Stimulated activated CD8-positive, alpha-beta memory T cell treated with anti-CD3 and anti-CD28 coated beads, Interleukin-12 subunit alpha, Interleukin-12 subunit beta, amount 100 ng/mL, for 24 hours (primary cell): ENCODE results near the gene PLSCR2.
"Not testable (repeated sequence)": the region's sequence is repeated elsewhere in the genome, so short reads cannot be mapped to it uniquely, and the experiment has no call there.

ENCODE experiments used
- DNase-seq: peaks from one replicate; pipeline ENCODE4 v3.0.0-alpha.2; 2020; ENCODE audit errors: extremely low read depth

PLSCR2 gene, protein sequence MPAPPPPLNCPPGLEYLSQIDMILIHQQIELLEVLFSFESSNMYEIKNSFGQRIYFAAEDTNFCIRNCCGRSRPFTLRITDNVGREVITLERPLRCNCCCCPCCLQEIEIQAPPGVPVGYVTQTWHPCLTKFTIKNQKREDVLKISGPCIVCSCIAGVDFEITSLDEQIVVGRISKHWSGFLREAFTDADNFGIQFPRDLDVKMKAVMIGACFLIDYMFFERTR

GRCh38 chr3:146469150-146470017 lies at the start of gene PLSCR2:
TSS of gene PLSCR2 (minus strand) at chr3:146469561. CDS start at chr3:146459904, 9,657 bp downstream.
- peak; percentile 11 for DNase-seq

DNA sequence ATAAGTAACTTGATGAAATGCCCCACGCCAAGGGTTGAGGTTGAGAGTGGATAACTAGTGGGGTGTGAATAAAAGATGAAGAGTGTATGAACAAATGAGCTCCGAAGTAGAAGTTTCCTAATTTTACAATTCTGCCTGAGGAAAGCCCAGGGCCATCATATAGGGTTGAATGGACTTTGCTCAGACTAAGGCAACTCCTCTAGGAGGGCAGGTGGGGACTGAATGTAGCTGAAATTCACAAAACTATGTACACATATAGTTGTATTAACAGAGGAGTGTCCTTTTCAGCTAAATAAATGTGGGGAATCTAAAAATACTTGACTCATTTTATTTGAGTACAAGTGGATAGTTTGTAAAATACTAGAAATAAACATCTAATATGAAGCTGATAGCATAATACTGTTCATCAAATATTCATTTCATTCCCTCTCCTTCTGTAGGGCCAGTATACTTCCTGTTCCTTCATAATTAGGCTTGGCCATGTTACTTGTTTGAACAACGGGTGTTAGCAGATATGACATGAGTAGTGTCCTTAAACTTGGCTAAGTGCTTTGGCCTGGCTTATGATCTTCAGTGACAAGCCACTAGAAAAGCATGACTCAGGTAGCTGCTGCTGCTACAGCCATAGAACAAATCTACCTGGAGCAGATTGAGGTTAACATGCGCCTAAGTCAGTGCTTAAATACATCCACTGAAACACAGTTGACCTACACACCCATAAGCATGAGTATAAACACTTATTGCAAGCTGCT lies 48.5 kb upstream of the PLSCR2 start:
- no peak for DNase-seq

GRCh38 chr3:146513386-146514051 lies 44.2 kb upstream of the PLSCR2 start:
- DNase-seq, result no peak

- DNase-seq, result no peak
Observed at GRCh38 chr3:146511402-146512134, 42.2 kb upstream of the PLSCR2 start.

GRCh38 chr3:146507331-146508120 lies 38.2 kb upstream of the PLSCR2 start:
- DNase-seq, result no peak

- DNase-seq, result no peak
Observed at GRCh38 chr3:146505516-146505915, 36.2 kb upstream of the PLSCR2 start.

DNA sequence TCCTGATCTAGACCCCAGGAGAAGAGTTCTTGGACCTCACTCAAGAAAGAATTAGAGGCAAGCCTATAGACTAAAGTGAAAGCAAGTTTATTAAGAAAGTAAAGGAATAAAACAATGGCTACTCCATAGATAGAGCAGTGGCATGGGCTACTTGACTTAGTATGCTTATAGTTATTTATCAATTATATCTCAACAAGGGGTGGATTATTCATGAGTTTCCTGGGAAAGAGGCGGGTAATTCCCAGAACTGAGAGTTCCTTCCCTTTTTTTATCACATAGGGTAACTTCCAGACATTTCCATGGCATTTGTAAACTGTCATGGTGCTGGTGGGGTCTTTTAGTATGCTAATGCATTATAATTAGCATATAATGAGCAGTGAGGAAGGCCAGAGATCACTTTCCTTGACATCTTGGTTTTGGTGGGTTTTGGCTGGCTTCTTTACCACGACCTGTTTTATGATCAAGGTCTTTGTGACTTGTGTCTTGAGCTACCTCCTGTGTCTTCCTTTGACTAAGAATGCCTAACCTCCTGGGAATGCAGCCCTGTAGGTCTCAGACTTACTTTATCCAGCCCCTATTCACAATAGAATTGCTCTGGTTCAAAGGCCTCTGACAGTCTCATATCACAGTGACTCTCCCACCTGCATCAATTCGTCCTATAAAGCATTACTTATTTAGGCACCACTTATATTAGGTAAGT lies 35.3 kb upstream of the PLSCR2 start:
- DNase-seq, result no peak

DNA sequence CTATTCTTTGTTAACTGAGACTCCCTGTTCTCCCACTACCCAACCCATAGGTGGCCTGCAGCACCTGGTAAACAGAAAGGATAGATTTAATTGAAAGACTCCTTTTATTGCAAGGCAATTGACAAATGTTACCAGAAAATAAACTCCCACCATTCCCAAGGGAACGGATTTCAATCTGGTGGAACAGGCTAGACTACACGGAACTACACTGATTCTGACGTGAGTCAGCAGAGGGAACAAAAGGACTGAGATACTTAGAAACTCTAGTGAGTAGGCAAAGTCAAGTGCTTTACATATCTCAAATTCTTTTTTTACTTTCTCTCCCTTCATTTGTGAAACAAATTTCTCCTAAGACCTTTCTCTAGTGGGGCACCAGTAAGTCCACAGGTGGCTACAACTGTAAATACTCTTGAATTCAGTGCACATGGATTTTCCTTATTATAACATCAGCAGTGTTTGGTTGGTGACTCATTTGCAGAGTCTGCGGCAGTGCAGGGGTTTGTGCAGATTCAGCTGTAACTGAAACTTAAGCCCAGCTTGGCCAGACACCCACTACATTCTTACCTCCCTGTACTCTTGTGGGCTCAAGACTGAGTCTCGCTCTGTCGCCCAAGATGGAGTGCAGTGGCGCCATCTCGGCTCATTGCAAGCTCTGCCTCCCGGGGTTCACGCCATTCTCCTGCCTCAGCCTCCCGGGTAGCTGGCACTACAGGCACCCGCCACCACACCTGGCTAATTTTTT lies 34.3 kb upstream of the PLSCR2 start:
- no peak for DNase-seq

- DNase-seq, result no peak
Observed at GRCh38 chr3:146502887-146503460, 33.6 kb upstream of the PLSCR2 start.

DNA sequence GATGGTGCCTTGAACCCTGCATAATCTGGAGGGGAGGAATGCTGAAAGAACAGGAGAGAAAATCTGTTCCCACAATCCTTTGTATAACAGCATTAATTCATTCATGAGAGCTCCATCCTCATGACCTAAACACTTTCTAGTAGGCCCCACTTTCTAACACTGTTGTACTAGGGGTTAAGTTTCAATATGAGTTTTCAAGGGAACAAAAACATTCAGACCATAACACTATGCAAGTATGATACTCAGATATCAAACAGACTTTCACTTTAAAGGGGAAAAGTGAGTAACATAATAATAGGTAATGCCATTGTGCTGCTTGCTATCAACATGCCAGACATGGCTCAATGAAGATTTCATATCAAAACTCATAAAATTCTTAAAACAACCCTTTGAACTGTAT lies 32.4 kb upstream of the PLSCR2 start:
- DNase-seq, result no peak

DNA sequence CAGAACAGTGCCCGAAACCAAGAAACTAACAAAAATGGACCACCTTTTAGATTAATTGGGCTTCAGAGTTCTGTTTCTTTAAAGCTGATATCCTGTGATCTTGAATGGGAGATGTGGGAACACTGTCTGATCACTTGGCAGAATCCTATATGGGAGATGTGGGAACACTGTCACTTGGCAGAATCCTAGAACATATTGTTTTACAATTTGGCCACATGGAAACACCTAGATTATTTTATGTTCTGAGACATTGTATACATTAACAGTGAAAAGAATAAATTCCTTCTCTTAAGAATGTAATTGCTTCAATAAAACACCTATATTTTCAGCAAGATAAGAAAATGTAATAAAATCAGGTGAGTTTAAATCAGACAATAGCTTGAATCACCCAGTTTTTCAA lies 30.3 kb upstream of the PLSCR2 start:
- DNase-seq, result no peak

DNA sequence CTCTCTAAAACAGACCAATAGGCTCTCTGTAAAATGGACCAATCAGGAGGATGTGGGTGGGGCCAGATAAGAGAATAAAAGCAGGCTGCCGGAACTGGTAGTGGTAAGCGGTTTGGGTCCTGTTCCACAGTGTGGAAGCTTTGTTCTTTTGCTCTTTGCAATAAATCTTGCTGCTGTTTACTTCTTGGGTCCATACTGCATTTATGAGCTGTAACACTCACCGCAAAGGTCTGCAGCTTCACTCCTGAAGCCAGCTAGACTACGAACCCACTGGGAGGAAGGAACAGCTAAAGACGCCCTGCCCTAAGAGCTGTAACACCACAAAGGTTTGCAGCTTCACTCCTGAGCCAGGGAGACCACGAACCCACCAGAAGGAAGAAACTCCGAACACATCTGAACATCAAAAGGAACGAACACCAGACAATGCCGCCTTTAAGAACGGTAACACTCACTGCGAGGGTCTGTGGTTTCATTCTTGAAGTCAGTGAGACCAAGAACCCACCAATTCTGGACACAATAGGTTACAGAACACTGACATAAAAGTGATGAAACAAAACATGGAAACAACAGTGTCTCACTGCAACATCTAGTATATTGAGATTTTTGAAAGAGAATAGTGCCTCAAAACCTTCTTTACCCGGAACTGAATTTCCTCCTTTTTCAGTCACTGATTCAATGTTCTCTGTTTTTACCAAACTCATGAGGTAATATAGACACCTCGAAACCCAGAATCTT lies 28.8 kb upstream of the PLSCR2 start:
- DNase-seq, result no peak

DNA sequence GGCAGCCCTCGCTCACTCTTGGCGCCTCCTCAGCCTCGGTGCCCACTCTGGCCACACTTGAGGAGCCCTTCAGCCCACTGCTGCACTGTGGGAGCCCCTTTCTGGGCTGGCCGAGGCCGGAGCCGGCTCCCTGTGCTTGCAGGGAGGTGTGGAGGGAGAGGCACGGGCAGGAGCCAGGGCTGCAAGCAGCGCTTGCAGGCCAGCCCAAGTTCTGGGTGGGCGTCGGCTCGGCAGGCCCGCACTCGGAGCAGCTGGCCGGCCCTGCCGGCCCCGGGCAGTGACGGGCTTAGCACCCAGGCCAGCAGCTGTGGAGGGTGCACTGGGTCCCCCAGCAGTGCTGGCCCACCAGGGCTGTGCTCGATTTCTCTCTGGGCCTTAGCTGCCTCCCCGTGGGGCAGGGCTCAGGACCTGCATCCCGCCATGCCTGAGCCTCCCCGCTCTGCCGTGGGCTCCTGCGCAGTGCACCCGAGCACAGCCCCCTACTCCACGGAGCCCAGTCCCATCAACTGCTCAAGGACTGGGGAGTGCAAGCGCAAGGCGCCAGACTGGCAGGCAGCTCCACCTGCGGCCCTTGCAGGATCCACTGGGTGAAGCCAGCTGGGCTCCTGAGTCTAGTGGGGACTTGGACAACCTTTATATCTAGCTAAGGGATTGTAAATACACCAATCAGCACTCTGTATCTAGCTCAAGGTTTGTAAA lies 27.9 kb upstream of the PLSCR2 start:
- DNase-seq, result not testable (repeated sequence)

GRCh38 chr3:146496726-146497125 lies 27.4 kb upstream of the PLSCR2 start:
- DNase-seq, result no peak

- DNase-seq, result no peak
Observed at GRCh38 chr3:146496251-146496650, 26.9 kb upstream of the PLSCR2 start.

DNA sequence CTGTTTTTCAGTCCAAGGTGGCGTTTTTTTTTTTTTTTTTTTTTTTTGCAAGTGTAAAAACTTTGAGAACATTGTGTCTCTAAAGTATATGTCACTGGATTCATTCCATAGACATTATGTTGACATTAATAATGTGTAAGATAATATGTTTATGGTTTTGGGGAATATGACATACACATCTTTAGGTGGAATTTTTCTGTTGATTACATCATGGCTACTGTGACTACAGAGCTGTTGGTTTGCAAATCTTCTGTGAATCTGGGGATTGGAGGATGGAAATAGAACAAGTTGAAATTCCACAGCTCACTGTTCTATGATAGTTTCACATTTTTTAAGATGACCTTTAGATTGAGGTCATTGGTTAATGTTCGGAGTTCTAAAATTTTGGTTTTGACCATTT lies 24.4 kb upstream of the PLSCR2 start:
- DNase-seq, result no peak

DNA sequence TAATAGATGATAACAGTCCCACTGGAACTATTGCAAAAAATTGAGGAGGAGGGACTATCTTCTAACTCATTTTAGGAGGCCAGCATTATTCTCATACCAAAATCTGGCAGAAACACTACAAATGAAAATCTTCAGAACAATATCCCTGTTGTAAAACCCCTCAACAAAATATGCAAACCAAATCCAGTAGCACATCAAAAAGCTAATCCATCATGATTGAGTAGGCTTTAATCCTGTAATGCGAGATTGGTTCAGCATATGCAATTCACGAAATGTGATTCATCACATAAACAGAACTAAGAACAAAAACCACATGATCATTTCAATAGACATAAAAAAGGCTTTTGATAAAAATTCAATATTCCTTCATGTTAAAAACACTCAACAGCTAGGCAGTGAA lies 23.9 kb upstream of the PLSCR2 start:
- DNase-seq, result no peak
